ENCODE measurements around the gene ALDH4A1.

ALDH4A1 gene

DNA sequence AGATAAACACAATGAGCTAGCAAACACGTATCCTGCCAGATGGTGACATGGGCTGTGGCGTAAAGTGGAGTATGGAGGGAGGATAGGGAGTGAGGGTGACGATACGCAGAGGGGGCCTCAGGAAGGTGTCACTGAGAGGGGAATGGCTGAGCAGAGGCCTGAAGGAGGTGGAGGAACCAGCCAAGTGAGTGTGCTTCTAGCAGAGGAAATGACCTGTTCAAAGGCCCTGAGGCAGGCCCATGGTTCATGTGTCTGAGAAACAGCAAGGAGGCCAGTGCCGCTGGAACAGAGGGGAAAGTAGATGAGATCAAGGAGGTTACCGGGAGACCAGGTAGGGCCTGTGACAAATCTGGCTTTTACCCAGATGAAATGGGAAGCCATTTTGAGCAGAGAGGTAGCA lies 78.9 kb downstream of the ALDH4A1 start:
- TF ChIP-seq, protein P1, sequence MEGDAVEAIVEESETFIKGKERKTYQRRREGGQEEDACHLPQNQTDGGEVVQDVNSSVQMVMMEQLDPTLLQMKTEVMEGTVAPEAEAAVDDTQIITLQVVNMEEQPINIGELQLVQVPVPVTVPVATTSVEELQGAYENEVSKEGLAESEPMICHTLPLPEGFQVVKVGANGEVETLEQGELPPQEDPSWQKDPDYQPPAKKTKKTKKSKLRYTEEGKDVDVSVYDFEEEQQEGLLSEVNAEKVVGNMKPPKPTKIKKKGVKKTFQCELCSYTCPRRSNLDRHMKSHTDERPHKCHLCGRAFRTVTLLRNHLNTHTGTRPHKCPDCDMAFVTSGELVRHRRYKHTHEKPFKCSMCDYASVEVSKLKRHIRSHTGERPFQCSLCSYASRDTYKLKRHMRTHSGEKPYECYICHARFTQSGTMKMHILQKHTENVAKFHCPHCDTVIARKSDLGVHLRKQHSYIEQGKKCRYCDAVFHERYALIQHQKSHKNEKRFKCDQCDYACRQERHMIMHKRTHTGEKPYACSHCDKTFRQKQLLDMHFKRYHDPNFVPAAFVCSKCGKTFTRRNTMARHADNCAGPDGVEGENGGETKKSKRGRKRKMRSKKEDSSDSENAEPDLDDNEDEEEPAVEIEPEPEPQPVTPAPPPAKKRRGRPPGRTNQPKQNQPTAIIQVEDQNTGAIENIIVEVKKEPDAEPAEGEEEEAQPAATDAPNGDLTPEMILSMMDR (IDR thresholded peaks at IDR 0.05; ENCODE audit: low read depth, low read length) = no peak
- DNase-seq = no peak

More for the DNA sequence above, 78.9 kb downstream of the ALDH4A1 start:
- no peaks in the 10 kb centered on the region for H3K27me3 ChIP-seq
- H3K4me3 ChIP-seq (ENCODE audit: low read depth, low read length) = no peak overlapping the region
- no peaks in the 10 kb centered on the region for H3K9me3 ChIP-seq
- H3K4me1 ChIP-seq = no peaks in the 10 kb centered on the region
- H3K36me3 ChIP-seq = no peaks in the 10 kb centered on the region

Measured in BE2C (cell line).